Brain pericyte (primary cell): ENCODE results near the gene ERC1.

Experiments used
- DNase-seq: peaks from one replicate; pipeline ENCODE4 v3.0.0-alpha.2; 2012; ENCODE audit warnings: low read depth, low spot score

Gene ERC1

DNA sequence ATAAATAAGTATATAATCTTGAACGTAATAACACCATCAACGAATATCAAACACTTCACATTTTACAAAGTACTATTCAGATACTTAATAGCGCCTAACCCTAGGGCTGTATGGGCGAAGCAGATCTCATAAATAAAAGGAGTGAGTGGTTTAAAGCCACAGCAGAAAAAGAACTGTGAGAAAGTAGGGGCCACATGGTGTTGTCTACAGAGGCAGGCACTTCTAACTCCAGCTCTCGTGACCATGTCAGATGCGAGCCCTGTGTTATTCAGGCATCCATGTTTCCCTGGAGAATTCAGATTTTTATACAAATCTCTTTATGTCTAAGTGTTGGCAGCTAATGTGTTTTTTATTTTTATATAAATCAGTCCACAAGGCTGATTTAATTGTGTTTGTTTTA lies 391.1 kb downstream of the ERC1 start:
- no peak for DNase-seq

DNA sequence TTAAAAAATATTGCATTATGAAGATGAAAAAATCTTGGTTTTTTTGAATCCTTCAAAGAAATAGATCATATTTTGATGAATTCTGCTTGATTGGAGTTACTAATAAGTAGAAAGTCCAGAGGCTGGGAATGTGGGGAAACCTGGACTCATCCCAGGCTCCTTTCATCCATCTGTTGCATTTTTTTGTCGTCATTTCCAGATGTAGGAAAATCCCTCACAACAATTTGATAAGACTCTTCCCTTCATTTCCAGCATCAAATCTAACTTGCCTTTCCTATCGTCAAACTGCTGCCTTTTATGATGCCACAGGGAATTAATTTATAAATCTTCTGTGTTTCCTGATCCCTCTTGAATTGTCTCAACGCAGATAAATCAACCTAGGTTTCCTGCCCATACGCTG lies 391.8 kb downstream of the ERC1 start:
- no peak for DNase-seq

DNA sequence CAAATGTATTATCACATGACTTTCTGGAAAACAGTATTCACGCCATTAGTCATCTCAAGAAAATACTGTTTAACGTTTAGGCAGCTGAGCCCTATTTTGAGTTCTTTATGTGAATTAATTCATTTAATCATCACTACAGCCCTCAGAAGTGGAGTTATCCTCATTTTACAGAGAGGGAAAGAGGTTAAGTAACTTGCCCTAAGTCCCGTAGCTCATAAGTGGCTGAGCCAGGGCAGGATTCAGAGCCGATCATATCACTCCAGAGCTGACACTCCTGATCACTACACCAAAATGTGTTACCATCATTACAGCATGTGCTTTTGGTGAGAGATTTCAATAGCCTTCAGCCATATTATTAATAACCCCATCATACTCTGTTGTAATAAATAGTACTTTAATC lies 392.7 kb downstream of the ERC1 start:
- no peak for DNase-seq

DNA sequence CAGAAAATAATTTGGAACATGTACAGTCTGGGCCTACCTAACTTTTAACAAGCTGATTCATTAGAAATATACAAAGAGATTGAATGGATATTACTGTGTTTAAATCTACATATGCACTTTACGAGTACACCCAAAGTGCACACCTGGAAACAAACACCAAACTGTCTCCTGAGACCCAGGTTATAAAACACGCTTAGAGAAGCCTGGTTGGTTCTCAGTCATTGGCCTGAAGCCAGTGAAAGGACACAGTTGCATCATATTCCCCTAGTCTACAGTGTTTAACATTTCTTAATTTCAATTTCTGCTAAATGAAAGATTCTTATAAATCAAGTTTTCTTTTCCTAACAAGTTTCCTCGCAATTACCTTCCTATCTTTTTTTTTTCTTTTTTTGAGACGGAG lies 393.9 kb downstream of the ERC1 start:
- DNase-seq = no peak

DNA sequence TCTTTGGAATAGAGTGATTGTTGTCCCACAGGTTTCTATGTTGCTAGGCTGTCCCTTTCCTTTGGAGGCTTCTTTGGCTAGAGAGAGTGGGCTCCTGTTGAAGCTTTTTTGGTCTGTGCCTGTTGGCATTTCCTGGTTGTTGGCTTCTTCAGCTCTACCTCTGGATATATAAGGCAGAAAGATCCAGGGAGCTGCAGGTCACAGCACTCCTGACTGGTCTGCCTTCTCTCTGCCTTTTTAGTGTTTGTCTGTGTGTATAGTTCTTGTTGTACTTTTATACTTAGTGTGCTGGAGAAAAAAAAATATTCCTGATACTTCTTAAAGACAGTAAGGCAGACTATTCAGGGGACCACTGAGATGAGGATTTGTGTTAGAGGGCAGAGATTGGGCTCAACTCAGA lies 400.7 kb downstream of the ERC1 start:
- DNase-seq = no peak

DNA sequence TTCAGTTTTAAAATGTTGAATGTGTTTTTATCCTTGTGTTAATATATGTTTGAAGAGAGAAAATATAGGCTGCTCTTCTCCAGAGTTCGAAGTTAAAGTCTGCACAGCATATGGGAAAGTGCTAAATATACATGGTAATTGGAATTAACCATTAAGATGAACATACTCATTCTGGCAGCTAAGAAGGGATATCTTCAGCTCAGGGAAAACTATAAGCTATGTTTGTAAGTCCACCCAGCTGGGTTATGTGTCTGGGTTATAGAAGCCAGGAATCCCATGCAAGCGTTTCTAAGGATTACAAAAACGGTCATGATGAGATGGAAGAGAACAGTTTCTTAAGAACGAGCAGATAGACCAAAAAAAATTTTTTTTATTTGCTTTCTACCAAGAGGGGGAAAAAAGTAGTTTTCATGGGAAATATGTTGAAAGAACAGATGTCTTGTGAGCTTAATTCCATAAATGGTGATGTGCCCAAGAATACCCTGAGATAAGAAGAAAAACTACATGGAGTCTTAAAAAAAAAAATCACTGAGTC lies 404.5 kb downstream of the ERC1 start:
- no peak for DNase-seq

DNA sequence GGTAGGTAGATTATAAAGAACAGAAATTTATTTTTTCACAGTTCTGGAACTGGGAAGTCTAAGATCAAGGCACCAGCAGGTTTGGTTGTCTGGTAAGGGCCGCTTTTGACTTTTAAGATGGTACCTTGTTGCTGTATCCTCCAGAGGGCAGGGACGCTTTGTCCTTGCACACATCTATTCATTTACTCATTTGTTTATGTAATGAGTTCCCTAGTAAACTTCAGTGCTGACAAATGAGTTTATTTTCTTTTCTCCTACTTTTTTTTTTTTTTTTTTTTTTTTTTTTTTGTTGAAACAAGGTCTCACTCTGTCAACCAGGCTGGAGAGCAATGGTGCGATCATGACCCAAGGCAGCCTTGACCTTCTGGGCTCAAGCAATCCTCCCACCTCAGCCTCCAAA lies 407.6 kb downstream of the ERC1 start:
- DNase-seq = no peak

DNA sequence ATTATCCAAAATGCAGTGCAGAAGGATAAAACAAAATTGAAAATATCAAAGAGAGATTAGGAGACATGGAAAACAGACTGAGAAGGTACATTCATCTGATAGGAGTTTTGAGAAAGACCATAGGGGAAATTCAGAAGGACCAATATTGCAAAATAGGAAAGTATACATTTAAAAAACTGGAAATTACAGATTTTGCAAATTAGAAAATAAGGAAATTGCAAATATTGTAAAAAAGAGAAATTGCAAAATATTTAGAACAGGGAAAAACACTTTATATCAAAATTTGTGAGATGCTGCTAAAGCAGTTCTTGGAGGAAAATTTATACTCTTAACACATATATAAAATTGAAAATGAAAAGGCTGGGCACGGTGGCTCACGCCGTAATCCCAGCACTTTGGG lies 410.9 kb downstream of the ERC1 start:
- DNase-seq = no peak

DNA sequence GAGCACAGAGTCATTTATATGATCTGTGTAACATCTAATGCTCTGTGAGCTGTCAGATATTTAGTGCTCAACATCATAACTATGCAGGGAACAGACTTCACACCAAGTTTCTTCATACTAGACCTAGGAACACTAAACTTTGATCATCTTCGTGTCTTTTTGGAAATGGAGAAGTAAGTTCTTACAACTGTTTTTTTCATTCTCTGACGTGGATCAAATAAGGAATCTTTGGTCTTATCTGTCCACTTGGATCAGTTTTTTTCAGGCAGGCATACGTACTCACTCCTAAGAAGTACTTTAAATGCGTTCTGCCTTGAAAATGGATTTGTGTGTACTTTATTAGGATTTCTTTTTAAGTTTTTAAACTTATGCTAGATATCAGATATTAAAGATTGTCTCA lies 412.4 kb downstream of the ERC1 start:
- DNase-seq = no peak

DNA sequence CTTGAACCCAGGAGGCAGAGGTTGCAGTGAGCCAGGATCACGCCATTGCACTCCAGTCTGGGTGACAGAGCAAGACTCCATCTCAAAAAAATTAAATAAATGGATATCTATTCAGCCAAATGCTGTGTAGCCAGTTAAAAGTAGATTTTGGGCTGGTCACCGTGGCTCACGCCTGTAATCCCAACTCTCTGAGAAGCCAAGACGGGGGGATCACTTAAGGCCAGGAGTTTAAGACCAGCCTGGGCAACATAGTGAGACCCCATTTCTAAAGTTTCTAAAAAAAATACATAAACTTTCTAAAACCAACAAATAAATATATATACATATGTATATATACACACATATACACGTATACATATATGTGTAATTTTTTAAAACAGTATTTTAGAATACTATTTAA lies 414.6 kb downstream of the ERC1 start:
- DNase-seq = no peak

DNA sequence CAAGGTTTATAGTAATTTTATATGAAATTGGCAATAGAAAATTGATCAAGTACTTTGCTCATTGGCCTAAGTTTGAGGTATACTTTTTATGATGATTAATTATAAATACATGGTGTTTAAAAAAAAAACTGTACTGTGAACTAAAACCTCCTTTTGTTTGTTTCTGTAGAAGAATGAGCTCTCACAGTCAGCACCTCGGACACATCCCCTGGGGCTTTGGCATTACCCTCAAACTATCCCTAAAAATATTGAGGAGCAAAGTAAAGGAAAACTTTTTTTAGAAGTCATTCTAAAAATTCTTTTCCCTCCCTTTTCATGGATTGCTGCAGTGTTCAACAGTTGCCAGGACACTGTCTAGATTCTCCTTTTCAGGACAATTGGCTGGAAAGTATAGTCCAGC lies 419.8 kb downstream of the ERC1 start:
- no peak for DNase-seq

DNA sequence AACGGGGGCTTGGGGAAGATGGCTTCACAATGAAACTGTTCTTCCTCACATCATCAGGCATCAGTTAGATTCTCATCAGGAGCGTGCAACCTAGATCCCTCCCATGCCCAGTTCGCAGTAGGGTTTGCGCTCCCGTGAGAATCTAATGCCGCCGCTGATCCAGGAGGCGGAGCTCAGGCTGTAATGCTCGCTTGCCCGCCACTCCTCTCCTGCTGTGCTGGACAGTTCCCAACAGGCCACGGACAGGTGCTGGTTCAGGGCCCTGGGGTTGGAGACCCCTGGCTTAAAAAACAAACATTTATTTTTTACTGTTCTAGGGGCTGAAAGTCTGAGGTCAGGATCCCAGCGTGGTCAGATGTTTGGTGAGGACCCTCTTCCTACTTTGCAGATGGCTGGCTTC lies 422.9 kb downstream of the ERC1 start:
- DNase-seq = no peak

DNA sequence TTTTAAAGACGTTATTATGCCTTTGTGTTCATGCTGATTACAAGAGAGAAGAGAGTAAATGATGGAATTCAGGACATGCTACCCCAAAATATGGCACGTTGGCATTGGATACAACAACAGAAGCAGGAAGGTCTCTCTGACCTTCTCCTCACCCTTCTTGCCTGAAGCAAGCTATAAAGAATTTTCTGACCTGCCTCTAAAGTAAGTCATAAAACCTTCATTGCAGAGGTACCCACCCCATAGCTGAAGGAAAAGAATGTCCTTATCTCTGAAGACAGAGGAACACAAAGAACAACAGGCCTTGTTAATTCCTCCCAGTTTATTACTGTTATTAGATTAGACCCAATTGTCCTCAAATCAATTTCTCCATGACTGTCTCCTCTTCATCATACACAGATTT lies 427.1 kb downstream of the ERC1 start:
- no peak for DNase-seq

DNA sequence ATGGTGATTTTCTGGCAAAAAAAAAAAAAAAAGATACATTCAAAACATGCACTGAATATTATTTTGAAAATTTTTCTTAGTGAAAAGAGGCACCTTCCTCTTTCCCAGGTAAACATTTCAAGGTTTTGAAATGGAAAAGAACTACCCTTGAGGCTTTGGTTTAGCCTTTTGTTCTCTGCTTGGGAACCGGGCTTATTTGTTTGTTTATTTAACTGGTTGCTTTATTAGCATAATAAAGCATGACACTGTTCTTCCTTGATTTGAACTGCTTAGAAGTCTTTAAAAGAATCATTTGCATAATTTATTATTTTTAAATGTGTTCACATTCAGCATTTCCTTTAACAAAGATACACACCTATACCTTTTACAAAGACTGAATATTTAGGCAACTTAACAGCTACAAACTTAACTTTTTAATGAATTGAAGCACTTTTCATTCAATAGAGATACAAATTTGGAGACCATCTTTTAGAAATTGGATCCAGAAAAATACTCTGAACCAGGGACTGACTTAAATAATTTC lies 428.9 kb downstream of the ERC1 start:
- DNase-seq = no peak

DNA sequence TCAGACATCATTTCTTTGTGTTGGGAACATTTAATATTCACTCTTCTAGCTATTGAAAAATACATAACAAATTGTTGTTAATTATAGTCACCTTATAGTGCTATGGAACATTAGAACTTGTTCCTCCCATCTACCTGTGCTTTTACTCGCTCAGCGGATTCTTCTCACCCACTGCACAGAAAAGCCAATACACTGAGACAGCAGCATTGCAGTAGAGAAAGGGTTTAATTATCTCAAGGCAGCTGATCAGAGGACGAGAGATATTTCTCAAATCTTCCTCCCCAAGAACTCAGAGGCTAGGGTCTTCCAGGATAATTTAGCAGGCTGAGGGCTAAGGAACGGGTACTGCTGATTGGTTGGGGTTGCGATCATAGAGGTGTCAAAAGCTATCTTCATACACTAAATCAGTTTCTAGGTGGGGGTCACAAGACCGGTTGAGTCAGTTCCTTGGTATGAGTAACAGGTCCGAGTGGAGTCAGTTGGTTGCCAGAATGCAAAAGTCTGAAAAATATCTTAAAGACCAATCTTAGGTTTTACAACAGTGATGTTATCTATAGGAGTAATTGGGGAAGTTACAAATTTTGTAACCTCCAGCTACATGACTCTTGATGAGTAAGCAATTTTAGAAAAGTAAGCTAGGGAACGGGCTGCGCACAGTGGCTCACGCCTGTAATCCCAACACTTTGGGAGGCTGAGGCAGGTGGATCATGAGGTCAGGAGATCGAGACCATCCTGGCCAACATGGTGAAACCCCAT lies 430.2 kb downstream of the ERC1 start:
- no peak for DNase-seq

DNA sequence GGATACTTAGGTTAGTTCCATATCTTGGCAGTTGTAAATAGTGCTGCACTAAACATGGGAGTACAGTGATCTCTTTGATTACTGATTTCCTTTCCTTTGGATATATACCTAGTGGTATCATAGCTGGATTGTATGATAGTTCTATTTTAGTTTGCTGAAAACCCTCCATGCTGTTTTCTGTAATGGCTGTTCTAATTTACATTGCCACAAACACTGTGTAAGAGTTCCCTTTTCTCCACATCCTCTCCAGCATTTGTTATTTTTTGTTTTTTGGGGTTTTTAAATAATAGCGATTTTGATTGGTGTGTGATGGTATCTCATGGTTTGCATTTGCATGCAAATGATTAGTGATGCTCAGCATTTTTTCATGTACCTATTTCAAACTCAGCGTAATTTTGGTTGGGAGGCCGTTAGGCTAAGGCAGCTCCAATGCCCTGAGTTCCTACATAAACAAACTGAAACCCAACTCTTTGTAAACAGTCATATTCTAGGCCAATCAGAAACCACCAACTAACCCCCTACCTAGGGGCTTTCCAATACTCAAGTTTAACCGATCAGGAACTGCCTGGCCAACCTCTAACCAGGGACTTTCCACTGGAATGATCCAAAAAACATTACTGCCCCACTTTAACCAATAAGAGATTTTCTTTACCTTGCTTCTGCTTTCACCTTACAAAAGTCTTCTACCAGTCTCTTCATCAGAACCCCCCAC lies 431.7 kb downstream of the ERC1 start:
- no peak for DNase-seq

DNA sequence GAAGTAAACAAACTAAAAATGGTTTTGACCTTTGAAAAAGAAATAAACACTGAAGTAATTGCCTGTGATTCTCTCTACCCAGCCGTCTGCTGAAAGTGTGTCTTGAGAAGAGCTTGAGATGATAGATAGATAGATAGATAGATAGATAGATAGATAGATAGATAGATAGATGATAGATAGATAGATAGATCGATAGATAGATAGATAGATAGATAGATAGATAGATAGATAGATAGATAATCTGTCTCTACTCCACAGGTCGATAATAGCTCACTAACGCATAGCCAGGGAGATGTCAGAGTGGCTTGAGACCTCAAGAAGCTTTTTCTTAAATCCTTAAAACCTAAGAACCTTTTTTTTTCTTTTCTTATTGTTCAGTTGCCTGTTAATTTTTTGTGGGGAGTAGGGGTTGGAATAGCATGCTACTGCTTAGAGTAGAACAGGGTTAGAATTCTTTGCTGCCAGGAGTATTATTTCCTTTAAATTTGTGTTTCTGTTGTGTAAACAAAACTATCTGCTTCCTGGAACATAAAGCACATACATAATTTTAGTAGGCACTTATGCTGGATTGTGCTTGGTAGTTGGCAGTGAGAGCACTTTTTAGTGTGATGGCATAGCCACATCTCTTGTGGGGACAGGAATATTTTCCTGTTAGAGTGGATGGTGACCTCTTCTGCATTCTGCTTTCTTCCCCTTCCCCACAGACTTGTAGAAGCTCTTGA lies 433.8 kb downstream of the ERC1 start:
- DNase-seq = no peak

DNA sequence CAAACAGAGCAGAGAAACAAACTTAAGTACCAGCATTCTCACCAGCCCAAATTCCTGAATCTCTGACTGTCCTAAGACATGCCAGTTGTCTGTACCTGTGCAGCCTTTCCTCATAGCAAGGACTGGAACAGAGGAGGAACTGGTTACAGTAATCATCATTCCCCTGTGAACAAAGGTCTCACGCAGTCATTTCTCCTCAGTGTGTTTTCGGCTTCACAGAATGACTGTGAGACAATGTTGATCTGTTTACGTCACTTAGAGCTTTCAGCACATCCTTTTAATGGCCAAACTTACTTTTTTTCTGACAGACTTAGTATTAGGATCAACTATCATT lies 434.3 kb downstream of the ERC1 start:
- DNase-seq = no peak

DNA sequence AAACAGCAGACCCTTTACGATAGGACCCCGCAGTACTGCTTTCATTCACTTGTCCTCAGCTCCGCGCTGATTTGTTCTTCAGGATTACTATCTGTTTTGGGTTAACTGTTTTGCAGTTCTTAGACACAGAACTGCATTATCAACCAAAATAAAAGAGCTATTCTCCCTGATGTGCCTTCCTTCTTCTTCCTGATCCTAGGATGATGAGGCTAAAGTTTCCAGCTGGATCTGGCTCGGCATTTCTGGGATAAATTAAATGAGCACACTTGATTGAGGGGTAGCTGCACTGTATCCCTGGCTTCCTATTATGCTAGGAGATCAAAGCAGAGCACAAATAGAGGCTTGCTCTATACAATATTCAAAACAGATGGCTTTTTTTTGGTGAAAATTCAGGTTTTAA lies 437.6 kb downstream of the ERC1 start:
- DNase-seq = no peak

DNA sequence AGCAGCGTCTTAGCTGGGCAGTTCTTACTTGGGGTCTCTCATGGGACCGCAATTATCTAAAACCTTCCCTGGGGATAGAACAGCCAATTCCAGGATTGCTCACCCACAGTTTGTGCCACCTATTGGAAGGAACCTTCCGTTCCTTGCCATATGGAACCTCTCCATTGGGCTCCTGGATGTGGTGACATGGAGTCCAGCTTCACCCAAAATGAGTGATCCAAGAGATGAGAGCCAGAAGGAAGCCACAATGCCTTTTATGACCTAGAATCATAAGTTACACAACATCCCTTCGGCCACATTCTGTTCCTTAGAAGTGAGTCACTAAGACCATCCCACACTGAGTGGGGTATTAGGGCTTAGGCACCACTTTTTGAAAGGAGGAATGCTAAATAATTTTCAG lies 439.0 kb downstream of the ERC1 start:
- DNase-seq = no peak

DNA sequence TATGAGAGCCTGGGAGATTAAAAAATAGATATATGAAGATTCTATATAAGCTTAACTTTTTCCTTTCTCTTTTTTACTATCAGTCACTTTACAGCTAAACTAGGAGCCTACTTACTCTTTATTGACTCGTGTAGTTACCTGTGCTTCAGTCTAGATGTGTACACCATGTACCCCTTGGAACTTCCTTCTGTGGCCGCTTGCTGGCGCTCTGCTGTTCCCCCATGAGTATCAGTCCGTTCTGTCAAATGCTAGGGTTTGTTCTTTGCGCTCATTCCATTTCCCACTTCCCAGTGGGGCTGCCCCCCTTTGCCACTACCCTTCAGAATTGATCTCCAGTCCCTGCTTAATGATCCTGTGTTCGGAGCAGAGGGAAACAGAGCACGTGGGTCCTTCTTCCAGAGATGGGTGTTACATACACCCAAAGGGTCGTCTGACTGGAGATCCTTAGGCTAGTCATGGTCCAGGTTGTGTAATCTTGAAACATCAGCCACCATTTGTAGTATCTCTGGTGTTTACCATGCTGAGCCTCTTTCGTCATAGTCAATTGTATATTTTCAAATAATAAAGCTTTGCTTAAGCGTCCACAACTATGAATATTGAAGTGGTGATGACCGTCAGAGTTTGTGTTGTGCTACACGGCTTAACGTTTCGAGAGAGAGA lies 443.4 kb downstream of the ERC1 start:
- DNase-seq = no peak

DNA sequence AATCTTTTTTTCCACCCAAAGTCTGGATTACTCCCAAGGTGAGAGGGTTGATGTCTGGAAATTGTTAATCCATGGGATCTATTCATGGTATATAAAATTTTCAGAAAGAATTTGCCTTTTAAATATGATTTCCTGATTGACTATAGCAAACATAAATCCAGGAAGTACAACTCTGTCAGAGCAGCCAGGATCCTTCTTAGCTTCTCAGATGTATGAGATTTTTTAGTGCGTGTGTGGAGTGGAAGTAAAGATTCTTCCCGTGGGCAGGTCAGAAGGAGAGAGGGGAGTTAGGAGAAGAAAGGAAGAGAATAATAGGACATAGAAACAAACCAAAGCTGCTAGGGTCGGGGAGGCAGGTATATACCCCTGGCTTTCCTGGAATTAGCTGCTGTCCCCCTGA lies 444.0 kb downstream of the ERC1 start:
- DNase-seq = no peak
